GM12878 (cell line): ENCODE data around the gene CCDC3. TPM values are rescaled to one million over a fixed set of nuclear protein-coding genes. Genes with fewer than 3 reads are reported as not detected.

ENCODE experiments used
- ATAC-seq: fragments of 200-7000 bp; cut with Tn5 transposase; 3 replicates; pipeline ENCODE4 v1.9.1; 2020; ENCODE audit warnings: mild to moderate bottlenecking, moderate library complexity
- BruUV-seq: library from RNA; stranded (reverse); fragments of 400-500 nt; replicated peaks from 2 replicates; lab custom pipeline; 2021; lab: Mats Ljungman, UMichigan
- CTCF ChIA-PET: fragments of 300-600 bp; sonication (Branson Sonifier 250); formaldehyde crosslinking; extraction: SDS; loops from one replicate; lab custom pipeline; 2021; ENCODE audit warnings: inconsistent platforms; lab: Yijun Ruan, JAX
- POLR2A ChIA-PET: fragments of 350-600 bp; formaldehyde crosslinking; extraction: SDS; loops from one replicate; lab custom pipeline; 2021; ENCODE audit warnings: inconsistent platforms; lab: Charles Lee
- RAD21 ChIA-PET: fragments of 300-600 bp; sonication (Branson Sonifier 250); formaldehyde crosslinking; loops from one replicate; lab custom pipeline; 2023; ENCODE audit warnings: antibody characterized with exemption; ENCODE audit not compliant: unreplicated experiment; lab: Charles Lee
- SMC1A ChIA-PET: fragments of 300-600 bp; sonication (Branson Sonifier 250); formaldehyde crosslinking; loops from one replicate; lab custom pipeline; 2023; ENCODE audit not compliant: unreplicated experiment, uncharacterized antibody; lab: Charles Lee
- DNase-seq: peaks from one replicate; pipeline ENCODE4 v3.0.0-alpha.2; 2011; ENCODE audit warnings: low read depth, low spot score
- FAIRE-seq: peaks from 3 replicates; lab custom pipeline; 2011; peaks lifted over from hg19 to GRCh38; lab: Jason Lieb, UNC
- H2AFZ ChIP-seq: 2 replicates; pipeline ENCODE4 v1.6.0; 2011; ENCODE audit warnings: low read depth, low read length, control low read depth; ENCODE audit not compliant: control insufficient read depth
- H3K27ac ChIP-seq: 2 replicates; pipeline ENCODE4 v1.5.1; 2011; ENCODE audit warnings: control low read depth; ENCODE audit not compliant: control insufficient read depth, insufficient read depth
- H3K27me3 ChIP-seq, 2 experiments: replicated peaks in 1 of 2; 2 replicates each; pipeline versions ENCODE4 v1.6.0 to v1.6.1; 2011; ENCODE audit warnings: low read length in 1 of 2; ENCODE audit not compliant: control insufficient read depth in 2 of 2, insufficient read depth in 2 of 2
- H3K36me3 ChIP-seq, 2 experiments: 2 replicates each; pipeline ENCODE4 v1.5.1; 2011; ENCODE audit warnings: low read length in 1 of 2; ENCODE audit not compliant: control insufficient read depth in 2 of 2, insufficient read depth in 2 of 2
- H3K4me1 ChIP-seq: 2 replicates; pipeline ENCODE4 v1.6.1; 2011; ENCODE audit warnings: mild to moderate bottlenecking, low read length, moderate library complexity, mixed read lengths; ENCODE audit not compliant: control insufficient read depth, insufficient read depth
- H3K4me2 ChIP-seq: 2 replicates; pipeline ENCODE4 v1.6.0; 2011; ENCODE audit warnings: control low read depth; ENCODE audit not compliant: control insufficient read depth, insufficient read depth
- H3K4me3 ChIP-seq: fragments of 200-600 bp; sonication (generic); 2 replicates; pipeline ENCODE4 v1.5.1; 2016
- H3K79me2 ChIP-seq: 2 replicates; pipeline ENCODE4 v1.6.0; 2011; ENCODE audit warnings: low read length; ENCODE audit not compliant: control insufficient read depth, insufficient read depth
- H3K9ac ChIP-seq: 2 replicates; pipeline ENCODE4 v1.8.0; 2011; ENCODE audit warnings: low read length, control low read depth, mixed read lengths; ENCODE audit not compliant: control insufficient read depth, insufficient read depth
- H3K9me3 ChIP-seq: replicated peaks from 3 replicates; pipeline ENCODE4 v1.5.1; 2011; ENCODE audit warnings: mild to moderate bottlenecking, low read length; ENCODE audit not compliant: control insufficient read depth, insufficient read depth
- H4K20me1 ChIP-seq: 2 replicates; pipeline ENCODE4 v1.6.0; 2011; ENCODE audit not compliant: control insufficient read depth, insufficient read depth
- CEBPZ ChIP-seq: fragments of 150-350 bp; IDR thresholded peaks from 2 replicates; pipeline ENCODE4 v1.6.1; 2016; ENCODE audit warnings: low read depth, low read length
- GABPA ChIP-seq: IDR thresholded peaks from 2 replicates; pipeline ENCODE4 v1.6.1; 2014; ENCODE audit warnings: antibody characterized with exemption, low read depth, mild to moderate bottlenecking, inconsistent platforms
- JUNB ChIP-seq: IDR thresholded peaks from 2 replicates; pipeline ENCODE4 v1.6.1; 2016; ENCODE audit warnings: antibody characterized with exemption, mild to moderate bottlenecking
- NBN ChIP-seq: fragments of 450-650 bp; IDR thresholded peaks from 2 replicates; pipeline ENCODE4 v1.6.1; 2016
- POLR2AphosphoS2 ChIP-seq: IDR thresholded peaks from 2 replicates; pipeline ENCODE4 v1.6.1; 2011; ENCODE audit warnings: low read depth, mild to moderate bottlenecking, low read length, improper control_type of control experiment, moderate library complexity
- SMAD5 ChIP-seq: IDR thresholded peaks from 2 replicates; pipeline ENCODE4 v1.6.1; 2016; ENCODE audit warnings: antibody characterized with exemption, low read depth
- SUZ12 ChIP-seq: fragments of 200-600 bp; sonication (generic); IDR thresholded peaks from one replicate; pipeline ENCODE4 v1.6.1; 2018; ENCODE audit warnings: antibody characterized with exemption, mild to moderate bottlenecking; ENCODE audit not compliant: unreplicated experiment
- WRNIP1 ChIP-seq: IDR thresholded peaks from 2 replicates; pipeline ENCODE4 v1.6.1; 2011; ENCODE audit warnings: low read depth, low read length, improper control_type of control experiment, borderline replicate concordance
- ZNF24 ChIP-seq: fragments of 450-650 bp; IDR thresholded peaks from 2 replicates; pipeline ENCODE4 v1.6.1; 2017; ENCODE audit warnings: antibody characterized with exemption, mild to moderate bottlenecking
- ZNF274 ChIP-seq: IDR thresholded peaks from one replicate; pipeline ENCODE4 v1.8.0; 2011; ENCODE audit not compliant: insufficient read length, insufficient read depth
- WGBS: methylation state at CpG from one replicate; pipeline ENCODE4 v1.1.6; 2016; ENCODE audit warnings: low lambda C conversion rate; ENCODE audit not compliant: insufficient replicate concordance, insufficient coverage; ENCODE audit errors: missing lambda C conversion rate; 5-methylcytosine and 5-hydroxymethylcytosine counted together
- in situ Hi-C: fragments of 300-500 bp; cut with MboI; formaldehyde crosslinking; loops from 9 replicates; pipeline ENCODE4 v1.14.3; 2018; ENCODE audit warnings: mixed read lengths
- intact Hi-C: fragments of 100-400 bp; cut with micrococcal nuclease; formaldehyde crosslinking; loops from one replicate; pipeline ENCODE4 v1.14.2; 2022; ENCODE audit not compliant: unreplicated experiment
- polyA plus RNA-seq, 11 experiments: library from polyadenylated mRNA; depleted of rRNA in 4 of 11; unstranded in 6 of 11; stranded (reverse) in 5 of 11; fragments of >200 nt; fragmentation: Nextera tagmentation in 4 of 11; fragmentation: Illumina TruSeq in 1 of 11; extraction: Ambion mirVana in 4 of 11; extraction: Trizol in 1 of 11; gene quantifications; 1 replicate in 1 of 11; 2 replicates in 10 of 11; pipeline versions ENCODE4 v1.2.1 to v1.2.3, GENCODE V29; 2011 to 2016; ENCODE audit warnings: inconsistent platforms in 2 of 11, missing spikeins in 2 of 11, low read depth in 1 of 11
- total RNA-seq, 4 experiments: library from RNA; depleted of rRNA in 3 of 4; stranded (reverse); fragments of >200 nt in 3 of 4; fragmentation: Illumina TruSeq in 1 of 4; extraction: Trizol in 1 of 4; gene quantifications; 2 replicates each; pipeline versions ENCODE4 v1.2.1 to v1.2.3, GENCODE V29; 2013 to 2021

Gene CCDC3
- total and polyA plus RNA-seq, 10 of the 15 experiments (the other 5 are each of a cell fraction or from before 2014, with no cell fraction given): 0.08 TPM; not detected in 9

- TF ChIP-seq CEBPZ: no peak
- no peak for TF ChIP-seq SMAD5
Observed at GRCh38 chr10:13000431-13000830, 1.1 kb downstream of the CCDC3 start (continued).

GRCh38 chr10:12999849-13000248, 1.7 kb downstream of the CCDC3 start:
- Histone ChIP-seq H3K27ac (no peak overlapping the region), H3K36me3 (no peaks in the 10 kb centered on the region), H3K4me1 (no peaks in the 10 kb centered on the region), H2AFZ (no peak overlapping the region), H4K20me1 (no peaks in the 10 kb centered on the region), H3K9ac (no peak overlapping the region), H3K4me3 (no peak overlapping the region), H3K79me2 (no peaks in the 10 kb centered on the region), H3K4me2 (no peak overlapping the region), H3K27me3 (peaks cover 4 to 14% of the 10 kb centered on the region in 2 experiments), H3K9me3 (no peaks in the 10 kb centered on the region)
- ChIA-PET RAD21 (no interaction called here), CTCF (no interaction called here), POLR2A (no interaction called here), SMC1A (no interaction called here)
- BruUV-seq: no TSS peak
- FAIRE-seq: no peak
- ATAC-seq: no peak
- WGBS: 20% methylated on average over 6 of the region's 6 CpGs
- in situ Hi-C loops: no loop called here
- TF ChIP-seq SUZ12 (no peak), JUNB (no peak), ZNF274 (no peak), GABPA (no peak), NBN (no peak), POLR2AphosphoS2 (no peak), WRNIP1 (no peak), ZNF24 (no peak)
- intact Hi-C loops: no loop called here
- no peak for DNase-seq
